CD14-positive monocyte (primary cell): ENCODE data around the gene TMEM140. TPM values are rescaled to one million over a fixed set of nuclear protein-coding genes. Genes with fewer than 3 reads are reported as not detected.

ENCODE experiments used
- DNase-seq, 3 donors: peaks; one replicate each; pipeline ENCODE4 v3.0.0-alpha.2; 2011 to 2022
- H2AFZ ChIP-seq: 2 replicates; pipeline ENCODE4 v1.6.0; 2012; ENCODE audit warnings: mild to moderate bottlenecking, low read depth, low read length, inconsistent platforms; ENCODE audit not compliant: insufficient read depth, poor library complexity, severe bottlenecking
- H3K27ac ChIP-seq, 2 donors: 1 replicate in 1 of 2; 2 replicates in 1 of 2; pipeline ENCODE4 v1.5.1; 2012 to 2013; ENCODE audit warnings: low read length in 2 of 2, control low read depth in 1 of 2, inconsistent platforms in 1 of 2, low read depth in 1 of 2, mild to moderate bottlenecking in 1 of 2
- H3K27me3 ChIP-seq, 2 donors: one replicate each; pipeline versions ENCODE4 v1.6.0 to v1.6.1; 2011 to 2013; ENCODE audit warnings: low read length in 2 of 2; ENCODE audit not compliant: control insufficient read depth in 2 of 2, insufficient read depth in 2 of 2
- H3K36me3 ChIP-seq, 2 donors: replicated peaks in 1 of 2; 1 replicate in 1 of 2; 2 replicates in 1 of 2; pipeline versions ENCODE4 v1.5.1 to v1.6.1; 2012 to 2013; ENCODE audit warnings: low read length in 2 of 2, control low read depth in 1 of 2, inconsistent platforms in 1 of 2, mild to moderate bottlenecking in 1 of 2; ENCODE audit not compliant: insufficient read depth in 2 of 2, control insufficient read depth in 1 of 2
- H3K4me1 ChIP-seq, 2 donors: 1 replicate in 1 of 2; 2 replicates in 1 of 2; pipeline versions ENCODE4 v1.5.1 to v1.6.1; 2012 to 2013; ENCODE audit warnings: low read length in 2 of 2, control low read depth in 1 of 2, inconsistent platforms in 1 of 2, mild to moderate bottlenecking in 1 of 2, moderate library complexity in 1 of 2; ENCODE audit not compliant: insufficient read depth in 2 of 2, control insufficient read depth in 1 of 2
- H3K4me2 ChIP-seq: replicated peaks from 2 replicates; pipeline ENCODE3; 2012; ENCODE audit warnings: low read length, moderate library complexity, mild to moderate bottlenecking; ENCODE audit not compliant: poor library complexity, severe bottlenecking; ENCODE audit errors: extremely low read depth
- H3K4me3 ChIP-seq, 3 experiments: fragments of 200-600 bp in 1 of 3; sonication (generic) in 1 of 3; replicated peaks in 1 of 3; 1 replicate in 2 of 3; 2 replicates in 1 of 3; pipeline ENCODE4 v1.5.1; 2011 to 2013; ENCODE audit warnings: low read length in 3 of 3, mild to moderate bottlenecking in 3 of 3, control low read depth in 2 of 3, low read depth in 2 of 3, inconsistent platforms in 1 of 3, moderate library complexity in 1 of 3
- H3K79me2 ChIP-seq: 2 replicates; pipeline ENCODE4 v1.6.0; 2012; ENCODE audit warnings: mild to moderate bottlenecking, control low read depth, inconsistent platforms, low read length, moderate library complexity; ENCODE audit not compliant: insufficient read depth
- H3K9ac ChIP-seq: 2 replicates; pipeline ENCODE4 v1.6.0; 2017; ENCODE audit warnings: low read length, mild to moderate bottlenecking; ENCODE audit not compliant: insufficient read depth, poor library complexity, severe bottlenecking
- H3K9me3 ChIP-seq, 2 donors: replicated peaks in 1 of 2; 1 replicate in 1 of 2; 2 replicates in 1 of 2; pipeline versions ENCODE4 v1.5.1 to v1.6.1; 2012 to 2013; ENCODE audit warnings: low read length in 2 of 2, control low read depth in 1 of 2; ENCODE audit not compliant: control insufficient read depth in 1 of 2, insufficient read depth in 1 of 2
- H4K20me1 ChIP-seq: 2 replicates; pipeline ENCODE4 v1.6.0; 2012; ENCODE audit warnings: mild to moderate bottlenecking, low read length, control low read depth, moderate library complexity; ENCODE audit not compliant: insufficient read depth
- H3K27ac Mint-ChIP-seq, 7 donors: one replicate each; pipeline ENCODE4 v1.8.0; 2020; ENCODE audit warnings: mild to moderate bottlenecking in 7 of 7, mixed read lengths in 7 of 7, moderate library complexity in 6 of 7, inconsistent platforms in 2 of 7
- H3K27me3 Mint-ChIP-seq, 3 donors: one replicate each; pipeline ENCODE4 v1.8.0; 2021 to 2022; ENCODE audit warnings: low read depth in 3 of 3, mild to moderate bottlenecking in 3 of 3, mixed read lengths in 3 of 3, moderate library complexity in 3 of 3, inconsistent platforms in 1 of 3
- H3K36me3 Mint-ChIP-seq, 2 donors: one replicate each; pipeline ENCODE4 v1.8.0; 2020; ENCODE audit warnings: mixed read lengths in 2 of 2, inconsistent platforms in 1 of 2, mild to moderate bottlenecking in 1 of 2
- H3K4me1 Mint-ChIP-seq: one replicate; pipeline ENCODE4 v1.8.0; 2020; ENCODE audit warnings: mild to moderate bottlenecking, mixed read lengths
- H3K4me3 Mint-ChIP-seq, 2 donors: one replicate each; pipeline ENCODE4 v1.8.0; 2020; ENCODE audit warnings: mild to moderate bottlenecking in 2 of 2, mixed read lengths in 2 of 2, moderate library complexity in 1 of 2
- H3K9me3 Mint-ChIP-seq, 7 donors: one replicate each; pipeline ENCODE4 v1.8.0; 2020 to 2022; ENCODE audit warnings: mixed read lengths in 7 of 7, mild to moderate bottlenecking in 6 of 7, moderate library complexity in 6 of 7, inconsistent platforms in 2 of 7
- CTCF ChIP-seq: fragments of 200-600 bp; IDR thresholded peaks from one replicate; pipeline ENCODE4 v1.8.0; 2022; ENCODE audit warnings: antibody characterized with exemption, mild to moderate bottlenecking
- WGBS: methylation state at CpG from one replicate; pipeline ENCODE4 v1.1.5; 2013; ENCODE audit warnings: missing lambda C conversion rate; ENCODE audit not compliant: insufficient coverage; 5-methylcytosine and 5-hydroxymethylcytosine counted together
- intact Hi-C, 2 donors: fragments of 100-400 bp; cut with micrococcal nuclease; formaldehyde crosslinking; loops; one replicate each; pipeline versions ENCODE4 v1.15.0 to v1.15.1; 2023
- polyA plus RNA-seq, 3 donors: library from polyadenylated mRNA; depleted of rRNA in 1 of 3; unstranded in 2 of 3; stranded (reverse) in 1 of 3; fragments of 300-500 nt in 2 of 3; fragments of >200 nt in 1 of 3; fragmentation: Illumina TruSeq in 2 of 3; gene quantifications; 1 replicate in 2 of 3; 2 replicates in 1 of 3; pipeline ENCODE4 v1.2.3, GENCODE V29; 2012 to 2021

The TMEM140 gene
- polyA plus RNA-seq, 3 donors: 2.9 to 14.7 (median 10.6) TPM

- Histone ChIP-seq H4K20me1 (peaks cover 29% of the 10 kb centered on the region), H2AFZ (no peak overlapping the region), H3K27ac (peak overlapping the region in 1 of 2 donors; percentile 82), H3K79me2 (peaks cover 79% of the 10 kb centered on the region), H3K4me3 (no peak overlapping the region), H3K9ac (no peak overlapping the region), H3K4me1 (peaks cover 32 to 36% of the 10 kb centered on the region in 2 donors), H3K4me2 (no peak overlapping the region), H3K9me3 (peaks cover 13 to 22% of the 10 kb centered on the region in 2 donors), H3K36me3 (peaks cover 0 to 45% of the 10 kb centered on the region in 2 donors), H3K27me3 (no peaks in the 10 kb centered on the region)
- Mint-ChIP-seq H3K27ac (peak overlapping the region in 2 of 7 donors; percentile 85 to 95), H3K4me1 (peaks cover 36% of the 10 kb centered on the region), H3K9me3 (peaks cover 20 to 40% (median 29%) of the 10 kb centered on the region in 7 donors), H3K4me3 (no peak overlapping the region), H3K27me3 (no peaks in the 10 kb centered on the region), H3K36me3 (peaks cover 48 to 67% of the 10 kb centered on the region in 2 donors)
- TF ChIP-seq CTCF: no peak
- intact Hi-C loops: no loop called here
- no peak for DNase-seq
- 93% methylated on average over 4 of the region's 6 CpGs for WGBS
Observed at GRCh38 chr7:135158874-135159273, 11.0 kb downstream of the TMEM140 start.

GRCh38 chr7:135159359-135160085 lies 11.7 kb downstream of the TMEM140 start:
- no peak overlapping the region for H3K4me3 Mint-ChIP-seq
- H3K4me2 ChIP-seq: peak overlapping the region; percentile 50
- H4K20me1 ChIP-seq: peaks cover 35% of the 10 kb centered on the region
- no peaks in the 10 kb centered on the region for H3K27me3 ChIP-seq
- H3K27me3 Mint-ChIP-seq: no peaks in the 10 kb centered on the region
- H2AFZ ChIP-seq: no peak overlapping the region
- no peak overlapping the region for H3K9ac ChIP-seq
- intact Hi-C loops: loop anchor here in 1 of 2 donors (10.0 kb wide), 1 partner anchor 45 kb away; no protein-coding TSS in a partner anchor
- peaks cover 78% of the 10 kb centered on the region for H3K79me2 ChIP-seq
- H3K27ac Mint-ChIP-seq: peak overlapping the region; percentile 6 to 95 (median 85)
- no peak for TF ChIP-seq CTCF
- peaks cover 3 to 52% of the 10 kb centered on the region in 2 donors for H3K36me3 ChIP-seq
- H3K4me1 Mint-ChIP-seq: peaks cover 39% of the 10 kb centered on the region
- peaks cover 20 to 35% (median 26%) of the 10 kb centered on the region in 7 donors for H3K9me3 Mint-ChIP-seq
- peak overlapping the region in 1 of 3 experiments; percentile 48 for H3K4me3 ChIP-seq
- DNase-seq: no peak
- WGBS: 100% methylated on average over 1 of the region's 2 CpGs
- peaks cover 52 to 67% of the 10 kb centered on the region in 2 donors for H3K36me3 Mint-ChIP-seq
- peaks cover 13 to 22% of the 10 kb centered on the region in 2 donors for H3K9me3 ChIP-seq
- H3K4me1 ChIP-seq: peaks cover 32 to 39% of the 10 kb centered on the region in 2 donors
- H3K27ac ChIP-seq: peak overlapping the region in 1 of 2 donors; percentile 82
